IPS-18c (cell line): ENCODE results near the gene SLC6A2.
"Not testable (repeated sequence)": the region's sequence is repeated elsewhere in the genome, so short reads cannot be mapped to it uniquely, and the experiment has no call there.

ENCODE experiments used
- H3K4me3 ChIP-seq: 2 replicates; pipeline ENCODE4 v1.7.0; 2013; ENCODE audit warnings: low read depth, mild to moderate bottlenecking, low read length, moderate library complexity; ENCODE audit not compliant: insufficient read depth
- H3K9me3 ChIP-seq: one replicate; pipeline ENCODE4 v1.6.1; 2013; ENCODE audit warnings: mild to moderate bottlenecking, low read length, moderate library complexity; ENCODE audit not compliant: control insufficient read depth, insufficient read depth

SLC6A2 gene

GRCh38 chr16:55728797-55729196 is 73.0 kb downstream of the SLC6A2 start:
- Histone ChIP-seq H3K4me3 (no peak overlapping the region), H3K9me3 (peaks cover 4% of the 10 kb centered on the region)

GRCh38 chr16:55730115-55730514 is 74.3 kb downstream of the SLC6A2 start:
- Histone ChIP-seq H3K9me3 (peaks cover 4% of the 10 kb centered on the region), H3K4me3 (no peak overlapping the region)

- Histone ChIP-seq H3K4me3 (no peak overlapping the region), H3K9me3 (peaks cover 2% of the 10 kb centered on the region)
Observed at GRCh38 chr16:55732496-55732895, 76.7 kb downstream of the SLC6A2 start.

- no peak overlapping the region for H3K4me3 ChIP-seq
- no peaks in the 10 kb centered on the region for H3K9me3 ChIP-seq
Observed at GRCh38 chr16:55734665-55735064, 78.9 kb downstream of the SLC6A2 start.

- no peak overlapping the region for H3K4me3 ChIP-seq
- H3K9me3 ChIP-seq = no peaks in the 10 kb centered on the region
Observed at GRCh38 chr16:55735120-55735781, 79.5 kb downstream of the SLC6A2 start.

DNA sequence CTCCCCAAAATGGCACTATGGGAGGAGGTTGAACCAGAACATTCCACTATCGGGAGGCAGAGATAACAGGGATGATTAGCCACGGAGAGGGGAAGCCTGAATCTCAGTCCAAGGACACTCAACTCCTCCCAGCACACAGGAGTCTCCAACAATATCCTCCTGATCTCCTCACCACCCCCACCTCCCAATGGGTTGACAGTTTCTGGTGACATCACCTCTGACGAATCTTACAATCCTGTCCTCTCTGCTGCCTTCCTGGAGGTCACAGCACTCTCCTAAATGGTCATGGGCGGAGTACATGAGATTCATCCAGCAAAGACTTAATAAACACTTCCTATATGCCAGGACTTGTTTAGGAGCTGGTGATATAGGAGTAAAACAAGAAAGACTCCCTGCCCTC is 80.9 kb downstream of the SLC6A2 start:
- no peaks in the 10 kb centered on the region for H3K9me3 ChIP-seq
- no peak overlapping the region for H3K4me3 ChIP-seq

DNA sequence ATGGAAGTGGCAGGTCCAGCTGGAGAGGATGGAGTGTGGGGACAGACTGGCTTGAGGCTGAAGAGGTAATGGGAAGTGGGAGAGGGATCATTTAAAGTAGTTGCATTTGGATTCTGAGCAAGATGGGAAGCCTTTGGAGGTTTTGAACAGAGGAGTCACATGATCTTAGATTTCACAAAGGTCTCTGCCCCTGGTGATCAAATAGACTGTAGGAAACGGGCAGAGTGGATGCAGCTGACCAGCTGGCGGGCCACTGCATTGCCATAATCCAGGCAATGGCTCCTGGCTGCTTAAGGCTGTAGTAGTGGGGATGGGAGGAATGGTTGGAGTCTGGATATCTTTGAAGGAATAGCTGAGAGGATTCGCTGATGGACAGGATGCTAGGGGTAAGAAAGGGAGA is 81.5 kb downstream of the SLC6A2 start:
- Histone ChIP-seq H3K4me3 (no peak overlapping the region), H3K9me3 (no peaks in the 10 kb centered on the region)

- Histone ChIP-seq H3K4me3 (no peak overlapping the region), H3K9me3 (no peaks in the 10 kb centered on the region)
Observed at GRCh38 chr16:55737966-55738365, 82.2 kb downstream of the SLC6A2 start.

GRCh38 chr16:55746081-55746480 is 90.3 kb downstream of the SLC6A2 start:
- Histone ChIP-seq H3K9me3 (peaks cover 2% of the 10 kb centered on the region), H3K4me3 (no peak overlapping the region)

DNA sequence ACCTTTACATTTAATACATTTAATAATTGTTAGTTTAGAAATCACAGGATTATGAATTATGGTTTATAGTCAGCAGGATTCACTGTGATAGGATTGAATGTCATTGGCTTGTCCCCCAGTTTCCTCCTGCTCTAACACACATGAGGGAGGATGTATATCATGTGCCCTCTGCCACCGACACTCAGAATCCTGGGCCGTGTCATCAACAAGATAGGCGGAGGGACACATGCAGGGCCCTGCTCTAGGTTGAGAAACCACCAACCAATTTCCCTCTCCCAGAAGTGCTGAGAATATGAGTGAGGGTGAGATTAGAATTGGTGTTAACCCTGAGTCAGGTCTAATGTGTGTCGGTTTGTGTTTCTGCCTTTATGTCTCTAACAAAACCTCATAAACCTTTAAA is 92.0 kb downstream of the SLC6A2 start:
- peaks cover 5% of the 10 kb centered on the region for H3K9me3 ChIP-seq
- H3K4me3 ChIP-seq = no peak overlapping the region

- H3K4me3 ChIP-seq = not testable (repeated sequence)
- H3K9me3 ChIP-seq = peaks cover 13% of the 10 kb centered on the region
Observed at GRCh38 chr16:55752465-55753144, 96.8 kb downstream of the SLC6A2 start.

GRCh38 chr16:55753145-55753631 is 97.4 kb downstream of the SLC6A2 start:
- peaks cover 13% of the 10 kb centered on the region for H3K9me3 ChIP-seq
- H3K4me3 ChIP-seq = not testable (repeated sequence)
